GM18502 (cell line): Measurements from ENCODE around the gene SLC1A4.

Experiments
- ATAC-seq: cut with Tn5 transposase; IDR thresholded peaks from one replicate; pipeline ENCODE4 v1.9.1; 2021; ENCODE audit warnings: mild to moderate bottlenecking; ENCODE audit not compliant: unreplicated experiment, poor library complexity

SLC1A4 gene

GRCh38 chr2:65045651-65046050 is 56.5 kb downstream of the SLC1A4 start:
- ATAC-seq = no peak

- no peak for ATAC-seq
Measured at GRCh38 chr2:65046633-65047407, 57.6 kb downstream of the SLC1A4 start.

GRCh38 chr2:65049010-65049639 is 59.9 kb downstream of the SLC1A4 start:
- no peak for ATAC-seq

- ATAC-seq = no peak
Measured at GRCh38 chr2:65050931-65051330, 61.7 kb downstream of the SLC1A4 start.

- peak; percentile 54 for ATAC-seq
Measured at GRCh38 chr2:65053199-65053598, 64.0 kb downstream of the SLC1A4 start.

- ATAC-seq = no peak
Measured at GRCh38 chr2:65054749-65055421, 65.7 kb downstream of the SLC1A4 start.

GRCh38 chr2:65055422-65056214 is 66.4 kb downstream of the SLC1A4 start:
- ATAC-seq = peak; percentile 32

- ATAC-seq = peak; percentile 86
Measured at GRCh38 chr2:65056215-65057053, 67.2 kb downstream of the SLC1A4 start, which contains the start of gene CEP68. TSS of gene CEP68 (plus strand) at chr2:65056416. CDS start at chr2:65069445, 13,029 bp downstream.

- no peak for ATAC-seq
Measured at GRCh38 chr2:65057054-65057375, 67.8 kb downstream of the SLC1A4 start.

GRCh38 chr2:65057391-65058052 is 68.3 kb downstream of the SLC1A4 start:
- peak; percentile 34 for ATAC-seq

- ATAC-seq = no peak
Measured at GRCh38 chr2:65059071-65059470, 69.9 kb downstream of the SLC1A4 start.

- ATAC-seq = no peak
Measured at GRCh38 chr2:65061146-65061909, 72.1 kb downstream of the SLC1A4 start.

GRCh38 chr2:65061910-65062339 is 72.7 kb downstream of the SLC1A4 start:
- no peak for ATAC-seq

- no peak for ATAC-seq
Measured at GRCh38 chr2:65062843-65063825, 73.9 kb downstream of the SLC1A4 start.

GRCh38 chr2:65064728-65065552 is 75.7 kb downstream of the SLC1A4 start:
- peak; percentile 82 for ATAC-seq

- no peak for ATAC-seq
Measured at GRCh38 chr2:65067806-65068553, 78.8 kb downstream of the SLC1A4 start.
